Endothelial cell of umbilical vein (primary cell): ENCODE measurements around the gene CHKB. TPM values are rescaled to one million over a fixed set of nuclear protein-coding genes. Genes with fewer than 3 reads are reported as not detected.
A peak's percentile ranks its signal among the peaks of the same experiment; 100 is the strongest.

Experiments
- BruUV-seq: library from RNA; stranded (reverse); fragments of 400-500 nt; replicated peaks from 2 replicates; lab custom pipeline; 2021; lab: Mats Ljungman, UMichigan
- CTCF ChIA-PET: fragments of 300-600, 350-600 bp; sonication (Branson Sonifier 250); formaldehyde crosslinking; loops from one replicate; lab custom pipeline; 2021; ENCODE audit warnings: antibody characterized with exemption, inconsistent platforms; lab: Charles Lee
- POLR2A ChIA-PET: fragments of 300-600, 350-600 bp; sonication (Branson Sonifier 250); formaldehyde crosslinking; loops from one replicate; lab custom pipeline; 2021; ENCODE audit warnings: antibody characterized with exemption, inconsistent platforms; lab: Charles Lee
- DNase-seq: peaks from one replicate; pipeline ENCODE4 v3.0.0-alpha.2; 2011; ENCODE audit warnings: low read depth, low spot score
- FAIRE-seq: peaks from 2 replicates; lab custom pipeline; 2011; peaks lifted over from hg19 to GRCh38; lab: Jason Lieb, UNC
- H2AFZ ChIP-seq: 2 replicates; pipeline ENCODE4 v1.6.0; 2012; ENCODE audit warnings: low read depth, low read length, control low read depth, inconsistent platforms
- H3K27ac ChIP-seq: 2 replicates; pipeline ENCODE4 v1.5.1; 2011; ENCODE audit warnings: low read depth, mild to moderate bottlenecking, control low read depth, low read length, moderate library complexity; ENCODE audit not compliant: insufficient read depth
- H3K27me3 ChIP-seq, 2 experiments: 2 replicates each; pipeline versions ENCODE4 v1.6.0 to v1.6.1; 2011; ENCODE audit warnings: low read length in 2 of 2, mixed read lengths in 1 of 2; ENCODE audit not compliant: control insufficient read depth in 2 of 2, insufficient read depth in 2 of 2
- H3K36me3 ChIP-seq, 2 experiments: 2 replicates in 1 of 2; 3 replicates in 1 of 2; pipeline ENCODE4 v1.5.1; 2011; ENCODE audit warnings: low read length in 2 of 2, mild to moderate bottlenecking in 1 of 2, moderate library complexity in 1 of 2; ENCODE audit not compliant: control insufficient read depth in 2 of 2, insufficient read depth in 2 of 2; ENCODE audit errors: extremely low read depth in 1 of 2
- H3K4me1 ChIP-seq: 3 replicates; pipeline ENCODE4 v1.5.1; 2011; ENCODE audit warnings: mild to moderate bottlenecking, low read length; ENCODE audit not compliant: control insufficient read depth, insufficient read depth; ENCODE audit errors: extremely low read depth
- H3K4me2 ChIP-seq: 2 replicates; pipeline ENCODE4 v1.6.1; 2011; ENCODE audit warnings: low read length, control low read depth, mixed read lengths; ENCODE audit not compliant: insufficient read depth
- H3K4me3 ChIP-seq, 3 experiments: fragments of 200-600 bp in 1 of 3; sonication (generic), shearing (Covaris generic) in 1 of 3; replicated peaks in 1 of 3; 2 replicates each; pipeline ENCODE4 v1.5.1; 2011 to 2016; ENCODE audit warnings: control low read depth in 3 of 3, low read length in 3 of 3, mild to moderate bottlenecking in 2 of 3, inconsistent platforms in 1 of 3, low read depth in 1 of 3, moderate library complexity in 1 of 3; ENCODE audit not compliant: insufficient read depth in 1 of 3
- H3K79me2 ChIP-seq: 2 replicates; pipeline ENCODE4 v1.6.0; 2012; ENCODE audit warnings: low read length, inconsistent platforms; ENCODE audit not compliant: control insufficient read depth, insufficient read depth
- H3K9ac ChIP-seq: replicated peaks from 2 replicates; pipeline ENCODE3; 2011; ENCODE audit warnings: low read length, control low read depth; ENCODE audit not compliant: insufficient read depth; ENCODE audit errors: extremely low read depth
- H3K9me1 ChIP-seq: replicated peaks from 3 replicates; pipeline ENCODE4 v1.6.0; 2011; ENCODE audit warnings: mild to moderate bottlenecking, low read length; ENCODE audit not compliant: control insufficient read depth, insufficient read depth; ENCODE audit errors: extremely low read depth
- H3K9me3 ChIP-seq: replicated peaks from 2 replicates; pipeline ENCODE4 v1.5.1; 2012; ENCODE audit warnings: low read length, inconsistent platforms; ENCODE audit not compliant: control insufficient read depth, insufficient read depth
- H4K20me1 ChIP-seq: replicated peaks from 2 replicates; pipeline ENCODE3; 2011; ENCODE audit warnings: mild to moderate bottlenecking, low read length; ENCODE audit not compliant: control insufficient read depth, insufficient read depth; ENCODE audit errors: extremely low read depth
- EZH2 ChIP-seq: IDR thresholded peaks from 2 replicates; pipeline ENCODE4 v1.6.1; 2012; ENCODE audit warnings: borderline replicate concordance, low read depth, mild to moderate bottlenecking, moderate library complexity, low read length, inconsistent platforms; ENCODE audit not compliant: severe bottlenecking
- FOS ChIP-seq: IDR thresholded peaks from 2 replicates; pipeline ENCODE4 v1.6.1; 2011; ENCODE audit warnings: mild to moderate bottlenecking, low read length, moderate library complexity, borderline replicate concordance; ENCODE audit not compliant: insufficient read depth
- GATA2 ChIP-seq: IDR thresholded peaks from 2 replicates; pipeline ENCODE4 v1.7.0; 2011; ENCODE audit warnings: low read depth, mild to moderate bottlenecking, moderate library complexity, mixed read lengths, low read length; ENCODE audit not compliant: insufficient read length, insufficient read depth
- JUN ChIP-seq: IDR thresholded peaks from 2 replicates; pipeline ENCODE4 v1.6.1; 2011; ENCODE audit warnings: borderline replicate concordance, low read depth; ENCODE audit not compliant: insufficient read length, insufficient read depth
- MYC ChIP-seq: IDR thresholded peaks from one replicate; pipeline ENCODE4 v1.6.1; 2011; ENCODE audit warnings: mild to moderate bottlenecking, low read depth, low read length
- POLR2A ChIP-seq: IDR thresholded peaks from 2 replicates; pipeline ENCODE4 v1.6.1; 2012; ENCODE audit warnings: low read depth, mild to moderate bottlenecking, control low read depth, low read length
- POLR2AphosphoS5 ChIP-seq: IDR thresholded peaks from 2 replicates; pipeline ENCODE4 v1.6.1; 2012; ENCODE audit warnings: low read depth, mild to moderate bottlenecking, control low read depth, low read length, moderate library complexity; ENCODE audit not compliant: insufficient read depth
- dilution Hi-C: fragments of 300-500 bp; cut with MboI; formaldehyde crosslinking; loops from one replicate; pipeline ENCODE4 v1.15.0; 2019; ENCODE audit warnings: low sequenced_read_pairs; ENCODE audit not compliant: extremely low pct_ligation_motif_present
- intact Hi-C: fragments of 100-400 bp; cut with micrococcal nuclease; formaldehyde crosslinking; loops from one replicate; pipeline ENCODE4 v1.10.0; 2022
- polyA plus RNA-seq, 4 experiments: library from polyadenylated mRNA; depleted of rRNA in 3 of 4; stranded (reverse) in 3 of 4; unstranded in 1 of 4; fragments of >200 nt; gene quantifications; 2 replicates each; pipeline versions ENCODE4 v1.2.1 to v1.2.3, GENCODE V29; 2011 to 2012; ENCODE audit warnings: missing spikeins in 1 of 4
- total RNA-seq: library from RNA; stranded (reverse); gene quantifications from 2 replicates; pipeline ENCODE4 v1.2.3, GENCODE V29; 2021
- TF ChIP-seq, protein P1 (sequence below): IDR thresholded peaks from 2 replicates; pipeline ENCODE4 v1.6.1; 2011; ENCODE audit not compliant: insufficient read depth, insufficient read length
- TF ChIP-seq, protein P2 (sequence below), 2 donors: IDR thresholded peaks; 1 replicate in 1 of 2; 2 replicates in 1 of 2; pipeline ENCODE4 v1.5.1; 2011; ENCODE audit warnings: low read length in 2 of 2, mild to moderate bottlenecking in 2 of 2, moderate library complexity in 2 of 2, control low read depth in 1 of 2, inconsistent platforms in 1 of 2, low read depth in 1 of 2; ENCODE audit not compliant: insufficient read depth in 1 of 2; ENCODE audit errors: extremely low read depth in 1 of 2

The CHKB gene
- total and polyA plus RNA-seq, 2 donors (not counting 3 experiments of a cell fraction or from before 2014, with no cell fraction given): 62.4 to 70.6 TPM

DNA sequence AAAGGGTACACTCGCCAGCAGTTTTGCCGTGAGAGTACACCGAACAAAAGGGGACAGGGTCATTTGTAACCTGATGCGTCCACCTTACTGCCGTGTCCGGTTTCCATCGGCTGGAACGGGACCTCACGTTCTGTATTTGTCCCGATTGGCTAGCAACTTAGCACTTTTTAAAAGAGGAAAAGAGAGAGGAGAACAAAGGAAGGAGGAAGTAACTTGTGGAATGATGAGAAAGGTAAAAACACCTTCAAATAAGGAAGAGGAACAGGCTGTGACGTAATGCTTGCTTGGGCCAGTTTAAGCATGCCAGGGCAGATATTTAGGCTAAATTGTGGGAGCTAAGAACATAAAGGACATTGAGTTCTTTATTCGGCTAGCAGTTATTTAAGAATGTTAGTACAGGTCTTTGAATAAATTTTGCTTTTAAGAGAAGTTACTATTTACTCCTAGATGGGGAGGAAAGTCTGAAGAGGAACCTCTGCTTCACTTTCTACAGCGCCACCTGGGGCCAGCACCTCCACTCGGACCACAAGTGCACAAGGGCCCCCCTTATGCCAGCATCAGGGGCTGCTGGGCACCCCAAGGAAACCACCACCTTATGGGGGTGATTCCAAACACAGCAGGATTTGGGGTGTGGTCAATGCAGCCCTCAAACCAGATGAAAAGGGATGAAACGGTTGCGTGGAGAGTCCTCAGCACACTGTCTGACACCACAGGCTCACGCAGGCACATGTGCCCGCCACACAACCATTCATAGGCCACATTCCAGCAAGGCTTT is 39.5 kb upstream of the CHKB start:
- H3K9me3 ChIP-seq: no peaks in the 10 kb centered on the region
- FAIRE-seq (no peak), DNase-seq (no peak)
- H2AFZ ChIP-seq: no peak overlapping the region
- H3K27ac ChIP-seq: no peak overlapping the region
- H3K9ac ChIP-seq: no peak overlapping the region
- peaks cover 14% of the 10 kb centered on the region for H3K4me1 ChIP-seq
- no peaks in the 10 kb centered on the region for H3K9me1 ChIP-seq
- no peaks in the 10 kb centered on the region for H3K36me3 ChIP-seq
- dilution Hi-C loops: no loop called here
- H3K4me2 ChIP-seq: peak overlapping the region; percentile 32
- H4K20me1 ChIP-seq: no peaks in the 10 kb centered on the region
- H3K27me3 ChIP-seq: no peaks in the 10 kb centered on the region
- ChIA-PET CTCF (interaction anchor here (1.4 to 2.3 kb wide), 12 partner anchors 11 to 381 kb away, joined by 4 to 91 read pairs (median 14); partner anchors contain the start of genes CHKB, CPT1B and SCO2), POLR2A (no interaction called here)
- intact Hi-C loops: loop anchor here (2.0 kb wide), 1 partner anchor 51 kb away; the partner anchor contains the start of gene SHANK3
- no peak for TF ChIP-seq MYC
- TF ChIP-seq, protein P1, sequence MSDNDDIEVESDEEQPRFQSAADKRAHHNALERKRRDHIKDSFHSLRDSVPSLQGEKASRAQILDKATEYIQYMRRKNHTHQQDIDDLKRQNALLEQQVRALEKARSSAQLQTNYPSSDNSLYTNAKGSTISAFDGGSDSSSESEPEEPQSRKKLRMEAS: no peak
- TF ChIP-seq JUN: no peak
- TF ChIP-seq POLR2AphosphoS5: no peak
- no peak for TF ChIP-seq EZH2
- TF ChIP-seq, protein P2, sequence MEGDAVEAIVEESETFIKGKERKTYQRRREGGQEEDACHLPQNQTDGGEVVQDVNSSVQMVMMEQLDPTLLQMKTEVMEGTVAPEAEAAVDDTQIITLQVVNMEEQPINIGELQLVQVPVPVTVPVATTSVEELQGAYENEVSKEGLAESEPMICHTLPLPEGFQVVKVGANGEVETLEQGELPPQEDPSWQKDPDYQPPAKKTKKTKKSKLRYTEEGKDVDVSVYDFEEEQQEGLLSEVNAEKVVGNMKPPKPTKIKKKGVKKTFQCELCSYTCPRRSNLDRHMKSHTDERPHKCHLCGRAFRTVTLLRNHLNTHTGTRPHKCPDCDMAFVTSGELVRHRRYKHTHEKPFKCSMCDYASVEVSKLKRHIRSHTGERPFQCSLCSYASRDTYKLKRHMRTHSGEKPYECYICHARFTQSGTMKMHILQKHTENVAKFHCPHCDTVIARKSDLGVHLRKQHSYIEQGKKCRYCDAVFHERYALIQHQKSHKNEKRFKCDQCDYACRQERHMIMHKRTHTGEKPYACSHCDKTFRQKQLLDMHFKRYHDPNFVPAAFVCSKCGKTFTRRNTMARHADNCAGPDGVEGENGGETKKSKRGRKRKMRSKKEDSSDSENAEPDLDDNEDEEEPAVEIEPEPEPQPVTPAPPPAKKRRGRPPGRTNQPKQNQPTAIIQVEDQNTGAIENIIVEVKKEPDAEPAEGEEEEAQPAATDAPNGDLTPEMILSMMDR (IDR thresholded peaks at IDR 0.05; ENCODE audit: extremely low read depth in 1 of 2, insufficient read depth in 1 of 2, low read depth in 1 of 2, low read length in 2 of 2): no peak
- no peak for TF ChIP-seq FOS
- no peak for TF ChIP-seq POLR2A
- no peak for TF ChIP-seq GATA2
- BruUV-seq: no TSS peak
- no peak overlapping the region for H3K4me3 ChIP-seq
- no peaks in the 10 kb centered on the region for H3K79me2 ChIP-seq
